ENCODE measurements around the gene PNMA8B. TPM values are rescaled to one million over a fixed set of nuclear protein-coding genes. Genes with fewer than 3 reads are reported as not detected.

The PNMA8B gene
- total RNA-seq, 1 donor = 0.43 TPM

DNA sequence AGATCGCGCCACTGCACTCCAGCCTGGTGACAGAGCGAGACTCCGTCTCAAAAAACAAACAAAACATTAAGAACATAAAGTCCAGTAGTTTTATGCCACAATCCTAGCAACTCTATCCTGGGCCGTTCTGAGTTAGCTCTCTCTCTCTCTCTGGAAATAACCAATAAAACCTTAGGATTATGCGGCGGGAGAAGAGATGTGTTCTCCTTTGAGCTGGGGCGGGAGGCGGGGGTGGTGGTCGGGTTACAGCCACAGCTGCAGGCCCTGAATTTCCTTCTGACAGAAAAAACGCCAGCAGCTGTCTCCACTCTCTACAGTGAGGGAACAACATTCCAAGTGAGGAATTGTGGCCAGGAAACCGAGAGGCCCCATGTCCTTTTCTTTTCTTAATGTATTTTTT lies 15.3 kb downstream of the PNMA8B start:
- peak; percentile 93 for DNase-seq (ENCODE audit: low read depth)
- TF ChIP-seq, protein P1, sequence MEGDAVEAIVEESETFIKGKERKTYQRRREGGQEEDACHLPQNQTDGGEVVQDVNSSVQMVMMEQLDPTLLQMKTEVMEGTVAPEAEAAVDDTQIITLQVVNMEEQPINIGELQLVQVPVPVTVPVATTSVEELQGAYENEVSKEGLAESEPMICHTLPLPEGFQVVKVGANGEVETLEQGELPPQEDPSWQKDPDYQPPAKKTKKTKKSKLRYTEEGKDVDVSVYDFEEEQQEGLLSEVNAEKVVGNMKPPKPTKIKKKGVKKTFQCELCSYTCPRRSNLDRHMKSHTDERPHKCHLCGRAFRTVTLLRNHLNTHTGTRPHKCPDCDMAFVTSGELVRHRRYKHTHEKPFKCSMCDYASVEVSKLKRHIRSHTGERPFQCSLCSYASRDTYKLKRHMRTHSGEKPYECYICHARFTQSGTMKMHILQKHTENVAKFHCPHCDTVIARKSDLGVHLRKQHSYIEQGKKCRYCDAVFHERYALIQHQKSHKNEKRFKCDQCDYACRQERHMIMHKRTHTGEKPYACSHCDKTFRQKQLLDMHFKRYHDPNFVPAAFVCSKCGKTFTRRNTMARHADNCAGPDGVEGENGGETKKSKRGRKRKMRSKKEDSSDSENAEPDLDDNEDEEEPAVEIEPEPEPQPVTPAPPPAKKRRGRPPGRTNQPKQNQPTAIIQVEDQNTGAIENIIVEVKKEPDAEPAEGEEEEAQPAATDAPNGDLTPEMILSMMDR (IDR thresholded peaks at IDR 0.05; ENCODE audit: insufficient read depth, low read depth, low read length) = no peak
- H3K4me3 ChIP-seq (ENCODE audit: low read depth, low read length) = no peak overlapping the region

DNA sequence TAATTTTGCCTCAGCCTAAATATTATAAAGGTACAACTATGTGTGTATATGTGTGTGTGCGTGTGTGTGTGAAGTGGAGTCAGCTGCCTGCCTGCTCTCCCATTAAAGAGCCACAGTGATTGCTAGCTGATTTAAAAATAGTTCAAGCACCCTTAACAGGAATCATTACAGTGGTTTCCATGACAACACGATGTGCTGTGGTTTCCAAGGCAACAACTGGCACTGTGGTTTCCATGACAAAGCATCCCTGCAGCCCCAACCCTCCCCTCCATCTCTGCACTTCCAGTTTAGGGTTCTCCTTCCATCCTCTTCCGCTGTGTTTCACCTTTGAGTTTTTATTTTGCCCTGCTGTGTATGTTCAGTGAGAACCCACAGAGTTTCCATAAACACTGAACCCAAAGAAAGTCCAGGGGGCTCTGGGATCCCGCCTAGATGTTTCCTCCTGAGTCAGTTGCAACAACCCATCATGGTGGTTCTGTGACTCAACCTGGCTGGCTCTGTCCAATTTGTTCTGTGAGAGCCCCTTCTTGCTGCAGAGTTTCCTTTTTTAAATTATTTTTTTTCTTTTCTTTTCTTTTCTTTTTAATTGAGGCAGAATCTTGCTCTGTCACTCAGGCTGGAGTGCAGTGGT lies 17.2 kb downstream of the PNMA8B start:
- no peak overlapping the region for H3K4me3 ChIP-seq (ENCODE audit: low read depth, low read length)
- no peak for DNase-seq (ENCODE audit: low read depth)
- TF ChIP-seq, protein P1 (IDR thresholded peaks at IDR 0.05; ENCODE audit: insufficient read depth, low read depth, low read length) = no peak

DNA sequence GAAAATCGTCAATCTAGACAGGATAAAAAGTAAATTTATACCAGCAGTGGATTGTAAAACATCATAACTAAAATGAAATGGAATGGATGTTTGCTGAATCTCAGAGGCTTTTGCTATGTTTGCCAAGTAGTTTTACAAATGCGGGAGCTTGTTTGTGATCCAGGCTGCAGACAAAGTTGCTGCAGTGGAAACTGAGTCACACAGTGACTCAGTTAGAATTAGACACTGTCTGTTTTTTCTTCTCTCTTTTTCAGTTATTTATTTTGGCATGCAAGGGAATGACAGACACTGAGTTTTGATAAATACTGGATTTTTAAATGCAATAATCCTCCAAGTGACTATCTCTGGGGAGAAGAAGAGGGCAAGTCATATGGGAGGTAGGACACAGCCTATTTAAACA lies 19.7 kb downstream of the PNMA8B start:
- TF ChIP-seq, protein P1 (IDR thresholded peaks at IDR 0.05; ENCODE audit: insufficient read depth, low read depth, low read length) = no peak
- H3K4me3 ChIP-seq (ENCODE audit: low read depth, low read length) = no peak overlapping the region
- DNase-seq (ENCODE audit: low read depth) = no peak

DNA sequence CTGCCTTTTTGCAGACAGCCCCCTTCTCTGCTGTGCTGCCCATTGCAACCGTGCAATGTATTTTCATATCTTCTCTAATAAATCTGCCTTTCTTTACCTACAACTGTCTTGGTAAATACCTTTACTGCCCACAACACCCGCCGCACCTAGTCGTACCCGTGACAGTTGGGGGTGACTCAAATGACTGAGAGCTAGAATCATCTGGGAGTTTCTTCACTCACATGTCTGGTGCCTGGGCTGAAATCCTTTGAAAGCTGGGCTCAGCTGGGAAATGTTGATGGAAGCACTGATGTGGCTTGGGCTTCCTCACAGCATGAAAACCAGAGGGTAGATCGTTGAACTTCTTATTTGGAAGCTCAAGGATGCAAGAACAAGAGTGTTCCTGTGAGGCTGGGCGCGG lies 21.5 kb downstream of the PNMA8B start:
- no peak overlapping the region for H3K4me3 ChIP-seq (ENCODE audit: low read depth, low read length)
- no peak for DNase-seq (ENCODE audit: low read depth)
- TF ChIP-seq, protein P1 (IDR thresholded peaks at IDR 0.05; ENCODE audit: insufficient read depth, low read depth, low read length) = no peak

DNA sequence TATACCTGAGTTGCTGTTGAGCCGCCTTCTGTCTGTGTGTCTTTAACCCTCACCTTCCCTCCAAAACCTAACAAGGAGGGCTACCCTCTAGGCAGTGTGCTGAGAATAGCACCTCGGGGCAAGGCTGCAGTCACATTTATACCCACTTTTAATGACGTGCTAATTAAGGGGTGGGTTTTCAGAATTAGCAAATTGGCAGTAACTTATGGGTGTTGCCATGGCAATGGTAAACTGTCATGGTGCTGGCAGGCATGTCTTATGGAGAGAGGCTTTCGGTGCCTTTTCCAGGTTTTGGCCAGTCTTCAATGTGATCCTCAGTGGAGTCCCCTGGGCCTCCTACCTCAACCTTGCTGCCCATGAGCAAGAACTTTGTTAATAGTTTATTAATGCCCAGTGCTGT lies 23.1 kb downstream of the PNMA8B start:
- DNase-seq (ENCODE audit: low read depth) = no peak
- H3K4me3 ChIP-seq (ENCODE audit: low read depth, low read length) = no peak overlapping the region
- TF ChIP-seq, protein P1 (IDR thresholded peaks at IDR 0.05; ENCODE audit: insufficient read depth, low read depth, low read length) = no peak

DNA sequence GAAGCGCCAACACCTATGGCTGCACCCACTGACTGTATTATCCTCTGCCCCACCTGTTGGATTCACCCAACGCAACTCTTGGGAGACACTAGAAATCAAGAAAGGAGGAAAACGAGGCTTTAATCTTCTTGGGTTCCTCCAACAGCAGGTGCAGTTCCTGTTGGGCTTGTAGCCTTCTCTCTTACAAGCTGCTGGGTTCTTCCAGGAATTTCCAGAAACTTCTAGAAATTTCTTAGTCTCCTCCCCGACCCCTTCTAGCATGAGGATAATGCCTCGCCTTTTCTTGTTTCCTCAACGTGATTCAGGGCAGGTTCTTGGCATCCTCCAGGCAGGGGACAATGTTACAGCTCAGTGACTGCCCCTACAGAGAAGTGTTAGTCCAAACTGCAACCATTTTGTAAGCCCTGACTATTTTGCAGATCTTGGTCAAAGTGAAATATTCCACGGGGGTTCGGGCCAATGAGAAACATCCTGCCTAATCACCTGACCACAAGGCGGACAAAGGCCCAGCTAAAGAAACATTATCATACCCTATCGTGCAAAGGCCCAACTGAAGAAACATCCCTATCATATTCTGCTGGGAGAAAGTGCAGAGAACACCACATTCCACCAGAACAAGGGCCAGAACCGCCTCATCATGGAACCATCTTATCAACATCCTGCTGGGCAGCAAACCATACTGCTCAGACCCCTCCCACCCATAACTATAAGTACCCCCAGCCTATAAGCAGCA lies 23.7 kb downstream of the PNMA8B start:
- no peak for DNase-seq (ENCODE audit: low read depth)
- TF ChIP-seq, protein P1 (IDR thresholded peaks at IDR 0.05; ENCODE audit: insufficient read depth, low read depth, low read length) = no peak
- H3K4me3 ChIP-seq (ENCODE audit: low read depth, low read length) = peak overlapping the region; percentile 43

All from fibroblast of villous mesenchyme (primary cell).